ENCODE data around the gene KXD1.
A peak's percentile ranks its signal among the peaks of the same experiment; 100 is the strongest.

The KXD1 gene

DNA sequence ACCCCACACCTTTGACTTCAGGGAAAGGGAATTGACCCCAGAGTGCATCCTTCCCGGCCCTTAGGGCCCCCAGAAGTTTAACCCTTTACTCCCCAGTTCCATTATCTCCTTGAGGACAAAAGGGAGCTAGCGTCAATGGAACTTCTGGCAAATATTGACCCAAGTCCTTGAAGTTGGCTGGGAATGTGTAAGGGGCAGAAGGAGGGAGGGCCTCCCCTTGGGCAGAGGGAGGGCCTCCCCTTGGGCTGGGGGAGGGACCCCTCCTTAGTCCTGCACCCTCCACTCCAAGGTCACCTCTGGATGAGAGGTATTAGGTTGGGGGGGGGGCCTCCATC, 52.0 kb downstream of the KXD1 start:
- H3K4me1 Mint-ChIP-seq: peaks cover 38% of the 10 kb centered on the region
- ATAC-seq (no peak), DNase-seq (ENCODE audit: low spot score in 2 of 2) (no peak)
- no peak overlapping the region for H3K27ac Mint-ChIP-seq
- H3K4me3 Mint-ChIP-seq: no peak overlapping the region
- H3K36me3 Mint-ChIP-seq: no peaks in the 10 kb centered on the region
- no peaks in the 10 kb centered on the region for H3K9me3 Mint-ChIP-seq

DNA sequence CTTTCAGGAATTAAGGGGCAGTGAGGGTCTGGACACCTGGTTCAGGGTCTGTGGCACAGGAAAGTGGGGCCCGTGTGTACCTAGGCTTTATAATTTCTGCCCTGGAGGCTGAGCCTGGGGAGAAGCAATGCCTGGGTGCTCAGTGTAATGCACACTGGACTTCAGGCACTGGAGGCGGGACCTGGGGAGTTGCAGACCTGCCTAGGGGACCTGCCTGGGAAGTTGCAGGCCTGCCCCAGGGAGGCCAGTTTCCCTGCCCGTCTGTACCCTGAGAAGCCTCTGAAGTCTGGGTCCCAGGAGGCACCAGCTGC, 52.5 kb downstream of the KXD1 start:
- no peaks in the 10 kb centered on the region for H3K36me3 Mint-ChIP-seq
- no peak overlapping the region for H3K4me3 Mint-ChIP-seq
- H3K9me3 Mint-ChIP-seq: no peaks in the 10 kb centered on the region
- DNase-seq (ENCODE audit: low spot score in 2 of 2) (no peak), ATAC-seq (no peak)
- H3K4me1 Mint-ChIP-seq: peaks cover 36% of the 10 kb centered on the region
- H3K27ac Mint-ChIP-seq: no peak overlapping the region

GRCh38 chr19:18610556-18611326, 53.1 kb downstream of the KXD1 start:
- no peaks in the 10 kb centered on the region for H3K9me3 Mint-ChIP-seq
- no peak overlapping the region for H3K27ac Mint-ChIP-seq
- H3K4me3 Mint-ChIP-seq: peak overlapping the region; percentile 19
- no peak for DNase-seq (ENCODE audit: low spot score in 2 of 2)
- no peak for ATAC-seq
- H3K36me3 Mint-ChIP-seq: no peaks in the 10 kb centered on the region
- H3K4me1 Mint-ChIP-seq: peaks cover 32% of the 10 kb centered on the region

DNA sequence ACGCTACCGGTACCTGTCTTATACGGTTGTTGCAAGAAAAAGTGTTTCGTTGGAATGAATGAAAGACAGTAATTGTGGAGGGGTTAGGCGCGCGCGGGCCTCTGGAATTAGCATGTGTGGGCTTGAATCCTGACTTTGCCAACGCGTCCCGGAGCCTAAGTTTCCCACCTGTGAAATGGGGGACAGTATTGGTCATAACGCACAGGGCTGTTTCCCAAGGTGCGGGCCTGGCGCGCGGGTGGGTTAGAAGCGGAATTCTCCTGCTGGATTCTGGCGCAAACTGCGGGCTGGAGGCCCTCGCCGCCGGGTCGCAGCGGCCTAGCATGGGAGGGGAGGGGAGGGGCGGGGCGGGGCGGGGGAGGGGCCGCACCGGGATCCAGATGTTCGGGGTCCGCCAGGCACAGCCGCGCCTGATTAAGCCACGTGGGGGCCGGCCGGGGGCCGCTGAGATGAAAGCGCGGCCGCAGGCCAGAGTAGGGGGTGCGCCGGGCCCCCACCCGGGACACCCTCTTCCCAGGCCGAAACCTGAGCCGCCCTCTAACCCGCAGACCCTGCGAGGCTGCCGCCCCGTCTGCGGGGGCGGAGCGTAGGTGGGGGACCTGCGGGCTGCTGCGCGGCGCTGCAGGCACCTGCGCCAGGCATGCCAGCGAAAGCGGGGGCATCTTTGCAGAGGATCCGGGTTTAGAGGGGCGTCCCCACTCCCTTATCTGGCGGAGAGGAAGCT, 53.8 kb downstream of the KXD1 start:
- Mint-ChIP-seq H3K27ac (no peak overlapping the region), H3K4me1 (peaks cover 32% of the 10 kb centered on the region), H3K4me3 (peak overlapping the region; percentile 62), H3K36me3 (no peaks in the 10 kb centered on the region), H3K9me3 (no peaks in the 10 kb centered on the region)
- DNase-seq (ENCODE audit: low spot score in 2 of 2): no peak
- ATAC-seq: no peak

DNA sequence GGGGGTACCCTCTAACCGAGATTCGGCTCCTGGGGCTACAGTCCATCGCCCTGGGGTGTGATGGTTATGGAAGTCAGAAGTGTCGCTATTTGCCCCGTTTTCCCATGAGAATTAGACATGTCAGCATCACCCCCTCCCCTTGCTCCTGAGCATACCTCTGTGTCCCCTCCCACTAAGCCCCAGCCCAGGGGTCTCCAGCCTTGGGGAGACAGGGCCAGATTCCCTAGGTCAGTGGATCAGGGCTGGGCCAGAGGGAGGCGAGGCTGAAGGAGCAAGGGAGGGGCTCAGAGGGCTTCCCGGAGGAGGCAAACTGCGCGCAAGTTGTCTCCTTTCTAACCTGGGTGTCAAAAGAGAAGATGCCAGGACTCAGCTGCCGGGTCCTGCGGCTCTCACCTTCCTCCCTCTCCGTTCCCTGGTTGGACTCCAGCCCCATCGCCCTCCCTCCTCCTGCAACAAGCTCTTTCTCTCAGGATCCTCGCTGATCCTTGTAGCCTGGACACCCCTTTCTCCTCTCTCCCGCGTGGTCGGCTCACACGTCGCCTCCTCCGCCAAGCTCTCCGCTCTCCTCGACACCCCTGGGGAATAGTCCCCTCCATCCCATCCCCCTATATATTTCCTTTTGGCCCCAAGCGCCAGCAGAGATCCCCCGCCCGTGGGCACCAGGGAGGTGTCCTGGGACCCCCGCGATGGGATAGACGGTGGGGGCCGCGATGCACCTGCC, 54.5 kb downstream of the KXD1 start:
- Mint-ChIP-seq H3K4me3 (peak overlapping the region; percentile 62), H3K27ac (no peak overlapping the region), H3K9me3 (no peaks in the 10 kb centered on the region), H3K4me1 (peaks cover 32% of the 10 kb centered on the region), H3K36me3 (no peaks in the 10 kb centered on the region)
- ATAC-seq (no peak), DNase-seq (ENCODE audit: low spot score in 2 of 2) (no peak)

DNA sequence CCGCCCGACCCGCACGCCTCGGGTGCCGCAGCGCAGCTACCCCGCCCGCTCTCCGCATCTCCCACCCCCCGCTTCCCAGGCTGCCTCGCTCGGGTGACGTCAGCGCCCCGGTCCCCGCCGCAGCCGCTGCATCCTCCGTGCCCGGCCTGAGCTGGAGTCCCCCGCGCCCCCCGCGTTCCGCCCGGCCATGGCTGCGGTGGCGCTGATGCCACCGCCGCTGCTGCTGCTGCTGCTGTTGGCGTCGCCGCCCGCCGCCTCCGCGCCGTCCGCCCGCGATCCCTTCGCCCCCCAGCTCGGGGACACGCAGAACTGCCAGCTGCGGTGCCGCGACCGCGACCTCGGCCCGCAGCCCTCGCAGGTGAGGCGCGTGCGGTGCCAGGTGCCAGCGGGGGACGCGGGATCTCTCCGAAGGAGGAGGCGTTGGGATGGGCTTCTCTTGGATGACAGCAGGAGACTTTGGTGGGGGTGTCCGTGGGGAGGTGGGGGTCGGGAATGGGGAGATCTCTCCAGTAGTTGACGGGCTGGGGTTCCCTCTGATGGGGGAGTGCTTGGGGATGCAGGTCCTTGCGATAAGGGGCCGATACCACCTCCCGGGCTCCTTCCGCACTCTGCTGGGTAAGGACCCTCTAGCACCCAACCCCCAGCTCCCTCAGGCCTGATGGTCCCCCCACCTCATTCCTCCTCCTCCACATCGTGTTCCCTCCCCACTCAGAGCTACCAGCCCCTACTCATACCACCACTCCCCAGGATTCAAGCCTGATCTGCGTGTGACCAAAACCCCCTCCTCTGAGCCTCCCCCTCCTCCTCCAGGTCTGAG, 55.3 kb downstream of the KXD1 start, which contains the start of gene TMEM59L:
TSS of gene TMEM59L (plus strand) at position 99 of the 817 bp plus-strand sequence. CDS start at position 188, 89 bp downstream.
- Mint-ChIP-seq H3K4me3 (peak within 1 kb of the TSS; percentile 62), H3K9me3 (no peaks in the 10 kb centered on the region), H3K4me1 (peaks cover 25% of the 10 kb centered on the region), H3K36me3 (no peaks in the 10 kb centered on the region), H3K27ac (no peak within 1 kb of the TSS)
- DNase-seq (ENCODE audit: low spot score in 2 of 2) (no peak), ATAC-seq (peak; percentile 29)

GRCh38 chr19:18613589-18614234, 56.0 kb downstream of the KXD1 start:
- Mint-ChIP-seq H3K36me3 (no peaks in the 10 kb centered on the region), H3K4me1 (peaks cover 25% of the 10 kb centered on the region), H3K27ac (no peak overlapping the region), H3K9me3 (no peaks in the 10 kb centered on the region), H3K4me3 (peak overlapping the region; percentile 62)
- no peak for DNase-seq (ENCODE audit: low spot score in 2 of 2)
- ATAC-seq: no peak

DNA sequence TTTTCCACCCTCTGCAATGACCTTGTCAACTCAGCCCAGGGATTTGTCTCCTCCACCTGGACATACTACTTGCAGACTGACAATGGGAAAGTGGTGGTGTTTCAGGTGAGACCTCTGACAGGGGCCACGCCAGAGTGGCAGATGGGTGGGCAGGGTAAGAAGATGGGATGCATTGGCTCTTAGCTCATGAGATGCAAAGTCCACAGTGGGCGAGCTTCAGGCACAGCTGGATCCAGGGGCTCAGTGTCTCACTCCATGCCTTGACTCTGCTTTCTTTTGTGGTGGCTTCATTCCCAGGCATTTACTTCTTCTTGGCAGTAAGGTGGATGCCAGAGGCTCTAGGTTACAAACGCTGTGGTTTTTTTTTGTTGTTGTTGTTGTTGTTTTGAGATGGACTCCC, 58.4 kb downstream of the KXD1 start:
- no peak for DNase-seq (ENCODE audit: low spot score in 2 of 2)
- Mint-ChIP-seq H3K4me3 (no peak overlapping the region), H3K36me3 (no peaks in the 10 kb centered on the region), H3K27ac (no peak overlapping the region), H3K4me1 (peaks cover 22% of the 10 kb centered on the region), H3K9me3 (no peaks in the 10 kb centered on the region)
- ATAC-seq: no peak

GRCh38 chr19:18617562-18617961, 59.9 kb downstream of the KXD1 start:
- Mint-ChIP-seq H3K27ac (no peak overlapping the region), H3K4me1 (peaks cover 9% of the 10 kb centered on the region), H3K36me3 (no peaks in the 10 kb centered on the region), H3K4me3 (no peak overlapping the region), H3K9me3 (no peaks in the 10 kb centered on the region)
- no peak for ATAC-seq
- no peak for DNase-seq (ENCODE audit: low spot score in 2 of 2)

GRCh38 chr19:18618236-18618635, 60.6 kb downstream of the KXD1 start:
- DNase-seq (ENCODE audit: low spot score in 2 of 2) (no peak), ATAC-seq (no peak)
- H3K4me3 Mint-ChIP-seq: no peak overlapping the region
- H3K4me1 Mint-ChIP-seq: peaks cover 6% of the 10 kb centered on the region
- H3K36me3 Mint-ChIP-seq: no peaks in the 10 kb centered on the region
- no peak overlapping the region for H3K27ac Mint-ChIP-seq
- H3K9me3 Mint-ChIP-seq: no peaks in the 10 kb centered on the region

Data from stimulated activated effector memory CD8-positive, alpha-beta T cell treated with anti-CD3 and anti-CD28 coated beads, Interleukin-12 subunit alpha, Interleukin-12 subunit beta, amount 100 ng/mL, for 72 hours (primary cell).